Stimulated activated CD8-positive, alpha-beta memory T cell treated with anti-CD3 and anti-CD28 coated beads, Interleukin-15, amount 100 ng/mL, for 24 hours (primary cell): ENCODE data around the gene MMP7.
"Not testable (repeated sequence)": the region's sequence is repeated elsewhere in the genome, so short reads cannot be mapped to it uniquely, and the experiment has no call there.

Source experiments
- DNase-seq: peaks from one replicate; pipeline ENCODE4 v3.0.0-alpha.2; 2020; ENCODE audit warnings: low read depth

Gene MMP7

GRCh38 chr11:102538932-102539331, 8.4 kb upstream of the MMP7 start:
- DNase-seq: no peak

- no peak for DNase-seq
Observed at GRCh38 chr11:102534261-102534872, 3.8 kb upstream of the MMP7 start.

GRCh38 chr11:102528618-102529017, 1.9 kb downstream of the MMP7 start:
- DNase-seq: no peak

GRCh38 chr11:102527684-102528083, 2.9 kb downstream of the MMP7 start:
- DNase-seq: no peak

GRCh38 chr11:102527041-102527440, 3.5 kb downstream of the MMP7 start:
- DNase-seq: no peak

GRCh38 chr11:102523887-102524286, 6.7 kb downstream of the MMP7 start:
- DNase-seq: no peak

GRCh38 chr11:102523189-102523570, 7.4 kb downstream of the MMP7 start:
- no peak for DNase-seq

- DNase-seq: no peak
Observed at GRCh38 chr11:102522312-102523188, 8.0 kb downstream of the MMP7 start.

GRCh38 chr11:102521121-102521520, 9.4 kb downstream of the MMP7 start:
- no peak for DNase-seq

- no peak for DNase-seq
Observed at GRCh38 chr11:102520514-102520913, 10.0 kb downstream of the MMP7 start.

GRCh38 chr11:102518296-102519094, 12.1 kb downstream of the MMP7 start:
- DNase-seq: no peak

GRCh38 chr11:102517670-102518069, 12.9 kb downstream of the MMP7 start:
- DNase-seq: no peak

GRCh38 chr11:102516179-102516578, 14.4 kb downstream of the MMP7 start:
- no peak for DNase-seq

- no peak for DNase-seq
Observed at GRCh38 chr11:102513869-102514268, 16.7 kb downstream of the MMP7 start.

GRCh38 chr11:102510439-102511135, 20.0 kb downstream of the MMP7 start:
- no peak for DNase-seq

GRCh38 chr11:102502831-102503230, 27.7 kb downstream of the MMP7 start:
- DNase-seq: not testable (repeated sequence)

GRCh38 chr11:102500829-102501228, 29.7 kb downstream of the MMP7 start:
- no peak for DNase-seq

- no peak for DNase-seq
Observed at GRCh38 chr11:102499931-102500330, 30.6 kb downstream of the MMP7 start.

- no peak for DNase-seq
Observed at GRCh38 chr11:102499151-102499550, 31.4 kb downstream of the MMP7 start.

GRCh38 chr11:102497061-102497460, 33.5 kb downstream of the MMP7 start:
- no peak for DNase-seq

- no peak for DNase-seq
Observed at GRCh38 chr11:102495161-102496042, 35.1 kb downstream of the MMP7 start.
